Natural killer cell (primary cell): Measurements from ENCODE around the gene ADAMTS14. TPM values are rescaled to one million over a fixed set of nuclear protein-coding genes. Genes with fewer than 3 reads are reported as not detected.

Source experiments
- ATAC-seq, 3 donors: fragments of 150-1000 bp in 2 of 3; fragments of 200-7000 bp in 1 of 3; cut with Tn5 transposase; 1 replicate in 1 of 3; 2 replicates in 2 of 3; pipeline ENCODE4 v1.10.0; 2021; ENCODE audit warnings: mild to moderate bottlenecking in 2 of 3, moderate library complexity in 2 of 3
- DNase-seq, 2 donors: peaks; one replicate each; pipeline versions ENCODE4 v3.0.0 to v3.0.0-alpha.2; 2013 to 2021; ENCODE audit warnings: mixed read lengths in 1 of 2
- H3K27ac ChIP-seq: one replicate; pipeline ENCODE4 v1.5.1; 2013; ENCODE audit warnings: mild to moderate bottlenecking, low read length
- H3K27me3 ChIP-seq: one replicate; pipeline ENCODE4 v1.6.1; 2013; ENCODE audit warnings: low read length; ENCODE audit not compliant: control insufficient read depth, insufficient read depth
- H3K36me3 ChIP-seq: one replicate; pipeline ENCODE4 v1.6.1; 2013; ENCODE audit warnings: low read length; ENCODE audit not compliant: control insufficient read depth, insufficient read depth
- H3K4me1 ChIP-seq: one replicate; pipeline ENCODE4 v1.6.1; 2013; ENCODE audit warnings: low read length; ENCODE audit not compliant: control insufficient read depth, insufficient read depth
- H3K4me3 ChIP-seq: one replicate; pipeline ENCODE4 v1.5.1; 2013; ENCODE audit warnings: low read length
- H3K9me3 ChIP-seq: one replicate; pipeline ENCODE4 v1.6.1; 2013; ENCODE audit warnings: low read length; ENCODE audit not compliant: control insufficient read depth, insufficient read depth
- H3K27ac Mint-ChIP-seq, 2 donors: one replicate each; pipeline ENCODE4 v1.8.0; 2022; ENCODE audit warnings: mild to moderate bottlenecking in 2 of 2, mixed read lengths in 2 of 2, moderate library complexity in 1 of 2
- H3K27me3 Mint-ChIP-seq, 2 donors: one replicate each; pipeline ENCODE4 v1.8.0; 2022; ENCODE audit warnings: low read depth in 2 of 2, mixed read lengths in 2 of 2
- H3K36me3 Mint-ChIP-seq: one replicate; pipeline ENCODE4 v1.8.0; 2022; ENCODE audit warnings: mixed read lengths
- H3K4me1 Mint-ChIP-seq, 2 donors: one replicate each; pipeline ENCODE4 v1.8.0; 2022; ENCODE audit warnings: mixed read lengths in 2 of 2
- H3K4me3 Mint-ChIP-seq: one replicate; pipeline ENCODE4 v1.8.0; 2022; ENCODE audit warnings: mild to moderate bottlenecking, moderate library complexity, mixed read lengths
- H3K9me3 Mint-ChIP-seq, 2 donors: one replicate each; pipeline ENCODE4 v1.8.0; 2022; ENCODE audit warnings: mixed read lengths in 2 of 2
- CTCF ChIP-seq: fragments of 200-600 bp; IDR thresholded peaks from one replicate; pipeline ENCODE4 v1.8.0; 2022; ENCODE audit warnings: antibody characterized with exemption
- WGBS: methylation state at CpG from one replicate; pipeline ENCODE4 v1.1.7; 2013; ENCODE audit warnings: missing lambda C conversion rate; ENCODE audit not compliant: insufficient coverage; 5-methylcytosine and 5-hydroxymethylcytosine counted together
- intact Hi-C: fragments of 100-400 bp; cut with micrococcal nuclease; formaldehyde crosslinking; loops from one replicate; pipeline ENCODE4 v1.14.2; 2022
- total RNA-seq, 4 donors: library from RNA; stranded (reverse); fragments of 120-200 nt in 1 of 4; gene quantifications; one replicate each; pipeline versions ENCODE4 v1.2.3 to v1.2.4, GENCODE V29; 2013 to 2022

The ADAMTS14 gene
- total RNA-seq, 3 donors from 2014 or later (not counting 1 experiment from before 2014, with no cell fraction given) = 0.70 to 1.5 (median 1.1) TPM

DNA sequence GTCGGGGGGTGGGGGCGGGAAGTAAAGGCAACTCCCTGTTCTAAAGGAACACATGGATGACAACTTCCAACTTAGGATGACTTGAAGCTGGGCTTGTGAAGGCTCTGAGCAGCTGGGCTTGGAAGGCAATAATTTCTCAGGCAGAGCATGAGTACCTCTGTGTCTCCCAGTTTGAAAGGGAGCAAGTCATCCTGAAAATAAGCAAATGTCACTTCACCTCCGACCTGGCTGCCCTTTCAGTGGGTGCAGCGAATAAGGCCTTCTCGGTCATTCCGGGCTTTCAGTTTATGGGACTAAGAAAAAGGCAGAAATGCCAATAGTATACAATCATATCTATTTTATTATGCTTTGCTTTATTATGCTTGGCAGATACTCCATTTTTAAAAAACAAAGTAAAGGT is 15.3 kb upstream of the ADAMTS14 start:
- DNase-seq (no peak), ATAC-seq (no peak)
- intact Hi-C loops = no loop called here
- Mint-ChIP-seq H3K27ac (no peak overlapping the region), H3K4me3 (no peak overlapping the region), H3K27me3 (peaks cover 0 to 3% of the 10 kb centered on the region in 2 donors), H3K4me1 (peaks cover 5 to 13% of the 10 kb centered on the region in 2 donors), H3K36me3 (no peaks in the 10 kb centered on the region), H3K9me3 (no peaks in the 10 kb centered on the region)
- no peak for TF ChIP-seq CTCF
- Histone ChIP-seq H3K4me3 (no peak overlapping the region), H3K27ac (no peak overlapping the region), H3K9me3 (peaks cover 4% of the 10 kb centered on the region), H3K36me3 (no peaks in the 10 kb centered on the region), H3K27me3 (no peaks in the 10 kb centered on the region), H3K4me1 (no peaks in the 10 kb centered on the region)
- 96% methylated on average over 6 of the region's 6 CpGs for WGBS

- H3K4me3 ChIP-seq = no peak overlapping the region
- Mint-ChIP-seq H3K4me1 (peaks cover 5 to 13% of the 10 kb centered on the region in 2 donors), H3K27ac (no peak overlapping the region), H3K9me3 (no peaks in the 10 kb centered on the region), H3K4me3 (no peak overlapping the region), H3K27me3 (peaks cover 0 to 3% of the 10 kb centered on the region in 2 donors), H3K36me3 (no peaks in the 10 kb centered on the region)
- DNase-seq (no peak), ATAC-seq (no peak)
- intact Hi-C loops = no loop called here
- H3K4me1 ChIP-seq = no peaks in the 10 kb centered on the region
- no CpG with 5 or more reads among the region's 1 CpG for WGBS
- no peaks in the 10 kb centered on the region for H3K9me3 ChIP-seq
- H3K36me3 ChIP-seq = no peaks in the 10 kb centered on the region
- no peak for TF ChIP-seq CTCF
- H3K27ac ChIP-seq = no peak overlapping the region
- H3K27me3 ChIP-seq = no peaks in the 10 kb centered on the region
Observed at GRCh38 chr10:70658582-70659136, 13.6 kb upstream of the ADAMTS14 start.

DNA sequence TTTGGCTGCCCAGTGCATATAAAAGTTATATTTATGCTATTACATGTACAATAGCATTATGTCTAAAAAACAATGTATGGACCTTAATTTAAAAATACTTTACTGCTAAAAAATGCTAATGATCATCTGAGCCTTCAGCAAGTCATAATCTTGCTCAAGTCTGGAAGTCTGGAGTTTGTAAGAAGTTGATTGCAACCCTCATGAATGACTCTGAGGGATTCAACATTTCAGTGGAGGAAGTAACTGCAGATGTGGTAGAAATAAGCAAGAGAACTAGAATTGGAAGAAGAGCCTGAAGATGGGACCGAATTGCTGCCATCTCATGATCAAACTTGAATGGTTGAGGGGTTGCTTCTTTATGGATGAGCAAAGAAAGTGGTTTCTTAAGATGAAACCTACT is 13.0 kb upstream of the ADAMTS14 start:
- Histone ChIP-seq H3K36me3 (no peaks in the 10 kb centered on the region), H3K4me3 (no peak overlapping the region), H3K9me3 (no peaks in the 10 kb centered on the region), H3K27ac (no peak overlapping the region), H3K4me1 (no peaks in the 10 kb centered on the region), H3K27me3 (no peaks in the 10 kb centered on the region)
- Mint-ChIP-seq H3K4me1 (peaks cover 5 to 16% of the 10 kb centered on the region in 2 donors), H3K27ac (no peak overlapping the region), H3K36me3 (no peaks in the 10 kb centered on the region), H3K9me3 (no peaks in the 10 kb centered on the region), H3K27me3 (peaks cover 0 to 3% of the 10 kb centered on the region in 2 donors), H3K4me3 (no peak overlapping the region)
- no peak for DNase-seq
- intact Hi-C loops = no loop called here
- ATAC-seq = no peak
- 94% methylated on average over 1 of the region's 1 CpG for WGBS
- no peak for TF ChIP-seq CTCF

GRCh38 chr10:70660722-70661121 is 11.6 kb upstream of the ADAMTS14 start:
- peaks cover 0 to 3% of the 10 kb centered on the region in 2 donors for H3K27me3 Mint-ChIP-seq
- no peak for TF ChIP-seq CTCF
- H3K27ac Mint-ChIP-seq = no peak overlapping the region
- ATAC-seq (no peak), DNase-seq (no peak)
- Histone ChIP-seq H3K27me3 (no peaks in the 10 kb centered on the region), H3K36me3 (no peaks in the 10 kb centered on the region), H3K9me3 (no peaks in the 10 kb centered on the region), H3K27ac (no peak overlapping the region), H3K4me3 (no peak overlapping the region), H3K4me1 (no peaks in the 10 kb centered on the region)
- WGBS = 96% methylated on average over 4 of the region's 4 CpGs
- H3K9me3 Mint-ChIP-seq = no peaks in the 10 kb centered on the region
- no peaks in the 10 kb centered on the region for H3K36me3 Mint-ChIP-seq
- H3K4me1 Mint-ChIP-seq = peaks cover 5 to 18% of the 10 kb centered on the region in 2 donors
- intact Hi-C loops = no loop called here
- no peak overlapping the region for H3K4me3 Mint-ChIP-seq
